ENCODE data around the gene BBS5. TPM values are rescaled to one million over a fixed set of nuclear protein-coding genes. Genes with fewer than 3 reads are reported as not detected.
"Not testable (repeated sequence)": the region's sequence is repeated elsewhere in the genome, so short reads cannot be mapped to it uniquely, and the experiment has no call there.

Gene BBS5
- total RNA-seq, 1 experiment from 2014 or later = 0.55 TPM

- H2BK20ac ChIP-seq (ENCODE audit: low read depth, low read length, poor library complexity, severe bottlenecking); H2BK5ac ChIP-seq (ENCODE audit: insufficient read length, low read length); H3K36me3 Mint-ChIP-seq (ENCODE audit: insufficient read depth in 1 of 3, low read depth in 3 of 3); H3K4me1 Mint-ChIP-seq; H2AFZ ChIP-seq (ENCODE audit: low read length); H2BK15ac ChIP-seq (ENCODE audit: low read depth, low read length); H3K4me1 ChIP-seq (ENCODE audit: insufficient read depth, low read length); H3K4me3 Mint-ChIP-seq; H2AK5ac ChIP-seq (ENCODE audit: insufficient read length, low read length); H3K27ac ChIP-seq (ENCODE audit: insufficient read length, low read depth, low read length); H4K5ac ChIP-seq (ENCODE audit: insufficient read length, low read depth, low read length); H3K9ac ChIP-seq (ENCODE audit: extremely low read depth, insufficient read length, low read length); DNase-seq; H3K14ac ChIP-seq (ENCODE audit: insufficient read depth, low read length); H2BK12ac ChIP-seq (ENCODE audit: insufficient read length, low read depth, low read length); H4K8ac ChIP-seq (replicated peaks; ENCODE audit: insufficient read length, low read depth, low read length); H2BK120ac ChIP-seq (ENCODE audit: low read depth, low read length, poor library complexity, severe bottlenecking); H3K27ac Mint-ChIP-seq; H3K79me1 ChIP-seq (ENCODE audit: insufficient read depth, low read depth, low read length, poor library complexity, severe bottlenecking); H4K20me1 ChIP-seq (ENCODE audit: control insufficient read depth, insufficient read depth, insufficient read length); H3K79me2 ChIP-seq (ENCODE audit: insufficient read depth, low read length); H3K9me3 ChIP-seq (ENCODE audit: control insufficient read depth, low read depth, low read length); H3K23me2 ChIP-seq (ENCODE audit: insufficient read length, low read depth, low read length, poor library complexity, severe bottlenecking); H3T11ph ChIP-seq (ENCODE audit: low read length); H3K4me2 ChIP-seq (ENCODE audit: insufficient read depth, insufficient read length, low read length); H3K27me3 ChIP-seq (ENCODE audit: insufficient read depth, low read length); H4K91ac ChIP-seq (ENCODE audit: insufficient read length, low read depth, low read length); H3K27me3 Mint-ChIP-seq (ENCODE audit: low read depth); H3K18ac ChIP-seq (ENCODE audit: insufficient read length, low read depth, low read length); H3K23ac ChIP-seq (ENCODE audit: insufficient read length, low read depth, low read length); H3K4ac ChIP-seq (ENCODE audit: low read depth, low read length); H3K56ac ChIP-seq (ENCODE audit: insufficient read length, low read depth, low read length): not testable (repeated sequence)
- H3K9me3 Mint-ChIP-seq = peaks cover 4 to 13% of the 10 kb centered on the region in 2 experiments; a peak in 4 of 5 replicates
- no CpG with 5 or more reads among the region's 1 CpG for WGBS (ENCODE audit: extremely low coverage, insufficient read length, low lambda C conversion rate)
Measured at GRCh38 chr2:169434236-169434635, 45.1 kb upstream of the BBS5 start.
